Hepatocyte (in vitro differentiated cells): ENCODE results near the gene ATXN7L1. TPM values are rescaled to one million over a fixed set of nuclear protein-coding genes. Genes with fewer than 3 reads are reported as not detected.
A peak's percentile ranks its signal among the peaks of the same experiment; 100 is the strongest.

Source experiments
- DNase-seq: peaks from one replicate; pipeline ENCODE4 v3.0.0-alpha.2; 2016; ENCODE audit warnings: low spot score
- H2AFZ ChIP-seq: fragments of 200-600 bp; sonication (generic); 2 replicates; pipeline ENCODE4 v1.6.0; 2016; ENCODE audit warnings: antibody characterized with exemption, mild to moderate bottlenecking
- H3K27ac ChIP-seq: fragments of 200-600 bp; sonication (generic); 2 replicates; pipeline ENCODE4 v1.5.1; 2016; ENCODE audit warnings: mild to moderate bottlenecking
- H3K27me3 ChIP-seq: fragments of 200-600 bp; sonication (generic); 2 replicates; pipeline ENCODE4 v1.6.1; 2016
- H3K36me3 ChIP-seq: fragments of 200-600 bp; sonication (generic); replicated peaks from 2 replicates; pipeline ENCODE4 v1.5.1; 2016; ENCODE audit warnings: low read depth; ENCODE audit not compliant: insufficient read depth
- H3K4me1 ChIP-seq: fragments of 200-600 bp; sonication (generic); 2 replicates; pipeline ENCODE4 v1.5.1; 2016; ENCODE audit warnings: mild to moderate bottlenecking, moderate library complexity; ENCODE audit not compliant: insufficient read depth
- H3K4me2 ChIP-seq: fragments of 200-600 bp; sonication (generic); 2 replicates; pipeline ENCODE4 v1.6.0; 2016
- H3K4me3 ChIP-seq: fragments of 200-600 bp; sonication (generic); 2 replicates; pipeline ENCODE4 v1.5.1; 2016; ENCODE audit warnings: mild to moderate bottlenecking
- H3K79me2 ChIP-seq: fragments of 200-600 bp; sonication (generic); 2 replicates; pipeline ENCODE4 v1.6.0; 2017; ENCODE audit warnings: mild to moderate bottlenecking
- H3K9me2 ChIP-seq: fragments of 200-600 bp; sonication (generic); replicated peaks from 2 replicates; pipeline ENCODE4 v1.6.0; 2017; ENCODE audit warnings: mild to moderate bottlenecking; ENCODE audit not compliant: insufficient read depth
- H3K9me3 ChIP-seq: fragments of 200-600 bp; sonication (generic); 2 replicates; pipeline ENCODE4 v1.5.1; 2016; ENCODE audit warnings: low read depth, mild to moderate bottlenecking
- H4K20me1 ChIP-seq: fragments of 200-600 bp; sonication (generic); 2 replicates; pipeline ENCODE4 v1.6.0; 2016; ENCODE audit warnings: mild to moderate bottlenecking; ENCODE audit not compliant: insufficient read depth, poor library complexity, severe bottlenecking
- EZH2 ChIP-seq: fragments of 200-600 bp; sonication (generic); IDR thresholded peaks from 2 replicates; pipeline ENCODE4 v1.6.1; 2016; ENCODE audit warnings: antibody characterized with exemption, mild to moderate bottlenecking, borderline replicate concordance
- EZH2phosphoT487 ChIP-seq: fragments of 200-600 bp; sonication (generic); IDR thresholded peaks from one replicate; pipeline ENCODE4 v1.6.1; 2018; ENCODE audit warnings: antibody characterized with exemption, mild to moderate bottlenecking, low read depth, moderate library complexity; ENCODE audit not compliant: unreplicated experiment, severe bottlenecking
- WGBS: methylation state at CpG from one replicate; pipeline ENCODE4 v1.1.6; 2016; ENCODE audit warnings: low lambda C conversion rate; ENCODE audit errors: missing lambda C conversion rate; 5-methylcytosine and 5-hydroxymethylcytosine counted together
- polyA plus RNA-seq: library from polyadenylated mRNA; unstranded; fragments of >200 nt; fragmentation: Nextera tagmentation; extraction: Ambion mirVana; gene quantifications from 2 replicates; pipeline ENCODE4 v1.2.1, GENCODE V29; 2016
- total RNA-seq: library from RNA; depleted of rRNA; stranded (reverse); fragments of >200 nt; gene quantifications from 2 replicates; pipeline ENCODE4 v1.2.3, GENCODE V29; 2014
- TF ChIP-seq, protein P1 (sequence below): fragments of 200-600 bp; sonication (generic); IDR thresholded peaks from 2 replicates; pipeline ENCODE4 v1.5.1; 2016; ENCODE audit warnings: antibody characterized with exemption, mild to moderate bottlenecking; ENCODE audit not compliant: poor library complexity

Gene ATXN7L1
- total and polyA plus RNA-seq, 2 experiments from 2014 or later, result 8.9 to 9.3 TPM

DNA sequence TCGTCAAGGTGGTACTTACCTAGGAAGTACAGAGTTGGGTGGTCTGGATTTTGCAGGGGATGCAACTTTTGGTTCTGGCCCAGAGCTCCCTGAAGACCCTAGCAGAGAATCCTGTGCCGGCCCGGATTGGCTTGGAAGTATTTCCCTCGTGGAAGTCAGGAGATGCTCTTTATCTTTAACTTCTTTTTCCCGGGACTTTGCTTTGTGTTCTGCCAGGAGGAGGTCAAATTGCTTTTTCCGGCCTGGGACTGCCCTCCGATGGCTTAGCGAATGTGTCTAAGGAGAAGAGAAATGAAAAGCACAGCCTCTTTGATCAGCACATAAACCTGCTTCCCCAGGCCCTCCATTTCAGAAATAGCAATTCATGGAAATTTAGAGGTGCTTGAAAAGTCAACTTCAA lies 238.1 kb downstream of the ATXN7L1 start:
- Histone ChIP-seq H3K79me2 (no peaks in the 10 kb centered on the region), H3K4me2 (peak overlapping the region; percentile 60), H3K36me3 (no peaks in the 10 kb centered on the region), H4K20me1 (no peaks in the 10 kb centered on the region), H3K27ac (peak overlapping the region; percentile 41), H3K4me3 (no peak overlapping the region), H2AFZ (no peak overlapping the region), H3K9me3 (no peaks in the 10 kb centered on the region), H3K9me2 (no peaks in the 10 kb centered on the region), H3K27me3 (no peaks in the 10 kb centered on the region), H3K4me1 (peaks cover 16% of the 10 kb centered on the region)
- TF ChIP-seq, protein P1, sequence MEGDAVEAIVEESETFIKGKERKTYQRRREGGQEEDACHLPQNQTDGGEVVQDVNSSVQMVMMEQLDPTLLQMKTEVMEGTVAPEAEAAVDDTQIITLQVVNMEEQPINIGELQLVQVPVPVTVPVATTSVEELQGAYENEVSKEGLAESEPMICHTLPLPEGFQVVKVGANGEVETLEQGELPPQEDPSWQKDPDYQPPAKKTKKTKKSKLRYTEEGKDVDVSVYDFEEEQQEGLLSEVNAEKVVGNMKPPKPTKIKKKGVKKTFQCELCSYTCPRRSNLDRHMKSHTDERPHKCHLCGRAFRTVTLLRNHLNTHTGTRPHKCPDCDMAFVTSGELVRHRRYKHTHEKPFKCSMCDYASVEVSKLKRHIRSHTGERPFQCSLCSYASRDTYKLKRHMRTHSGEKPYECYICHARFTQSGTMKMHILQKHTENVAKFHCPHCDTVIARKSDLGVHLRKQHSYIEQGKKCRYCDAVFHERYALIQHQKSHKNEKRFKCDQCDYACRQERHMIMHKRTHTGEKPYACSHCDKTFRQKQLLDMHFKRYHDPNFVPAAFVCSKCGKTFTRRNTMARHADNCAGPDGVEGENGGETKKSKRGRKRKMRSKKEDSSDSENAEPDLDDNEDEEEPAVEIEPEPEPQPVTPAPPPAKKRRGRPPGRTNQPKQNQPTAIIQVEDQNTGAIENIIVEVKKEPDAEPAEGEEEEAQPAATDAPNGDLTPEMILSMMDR, result no peak
- DNase-seq, result no peak
- WGBS, result 73% methylated on average over 8 of the region's 8 CpGs

DNA sequence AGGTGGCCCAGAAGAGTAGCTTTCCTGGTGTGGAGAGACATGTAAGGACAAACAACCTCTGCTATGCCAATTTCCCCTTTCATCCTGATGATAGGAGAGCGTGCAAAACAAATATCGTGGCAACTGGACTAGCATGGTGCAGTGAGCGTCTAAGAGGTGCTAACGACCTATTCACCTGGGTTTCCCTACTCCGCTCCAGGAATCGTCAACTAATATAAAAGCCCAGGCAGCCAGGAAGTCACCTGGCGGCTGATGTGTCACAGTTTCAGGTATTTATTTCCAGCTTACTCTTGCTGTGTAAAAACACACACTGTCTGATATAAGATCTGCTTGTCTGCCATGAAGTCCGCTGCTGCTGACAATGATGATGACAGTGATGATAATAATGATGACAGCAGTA lies 238.6 kb downstream of the ATXN7L1 start:
- Histone ChIP-seq H3K9me2 (no peaks in the 10 kb centered on the region), H3K79me2 (no peaks in the 10 kb centered on the region), H3K9me3 (no peaks in the 10 kb centered on the region), H3K36me3 (no peaks in the 10 kb centered on the region), H3K4me1 (peaks cover 16% of the 10 kb centered on the region), H2AFZ (no peak overlapping the region), H3K27ac (no peak overlapping the region), H3K27me3 (no peaks in the 10 kb centered on the region), H4K20me1 (no peaks in the 10 kb centered on the region), H3K4me3 (no peak overlapping the region), H3K4me2 (no peak overlapping the region)
- DNase-seq, result no peak
- WGBS, result 89% methylated on average over 8 of the region's 8 CpGs
- TF ChIP-seq EZH2 (no peak), EZH2phosphoT487 (no peak)
- TF ChIP-seq, protein P1, result no peak

DNA sequence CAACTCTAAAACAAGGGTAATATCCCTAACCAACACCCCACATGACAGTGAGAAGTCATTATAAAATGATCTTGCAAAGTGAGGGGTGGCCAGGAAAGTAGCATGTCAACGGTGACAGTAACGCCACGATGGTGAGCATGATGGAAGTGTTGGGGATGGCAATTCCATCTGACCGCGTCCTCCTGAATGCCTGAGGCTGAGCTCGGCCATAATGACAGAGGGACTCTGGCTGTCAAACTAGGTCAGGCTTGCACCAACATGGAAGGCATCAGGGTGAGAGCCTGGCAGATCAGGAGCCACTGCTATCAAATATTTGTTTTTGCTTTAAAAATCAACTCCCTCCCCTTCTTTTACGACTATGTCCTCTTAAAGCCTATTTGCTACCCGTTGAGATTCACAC lies 239.4 kb downstream of the ATXN7L1 start:
- no peaks in the 10 kb centered on the region for H3K27me3 ChIP-seq
- H3K79me2 ChIP-seq, result no peaks in the 10 kb centered on the region
- TF ChIP-seq EZH2 (no peak), EZH2phosphoT487 (no peak)
- TF ChIP-seq, protein P1, result no peak
- no peaks in the 10 kb centered on the region for H3K9me3 ChIP-seq
- no peaks in the 10 kb centered on the region for H3K9me2 ChIP-seq
- no peak for DNase-seq
- no peak overlapping the region for H3K4me2 ChIP-seq
- H4K20me1 ChIP-seq, result no peaks in the 10 kb centered on the region
- H3K4me1 ChIP-seq, result peaks cover 16% of the 10 kb centered on the region
- H3K36me3 ChIP-seq, result no peaks in the 10 kb centered on the region
- no peak overlapping the region for H3K27ac ChIP-seq
- no peak overlapping the region for H3K4me3 ChIP-seq
- no peak overlapping the region for H2AFZ ChIP-seq
- 84% methylated on average over 8 of the region's 8 CpGs for WGBS

DNA sequence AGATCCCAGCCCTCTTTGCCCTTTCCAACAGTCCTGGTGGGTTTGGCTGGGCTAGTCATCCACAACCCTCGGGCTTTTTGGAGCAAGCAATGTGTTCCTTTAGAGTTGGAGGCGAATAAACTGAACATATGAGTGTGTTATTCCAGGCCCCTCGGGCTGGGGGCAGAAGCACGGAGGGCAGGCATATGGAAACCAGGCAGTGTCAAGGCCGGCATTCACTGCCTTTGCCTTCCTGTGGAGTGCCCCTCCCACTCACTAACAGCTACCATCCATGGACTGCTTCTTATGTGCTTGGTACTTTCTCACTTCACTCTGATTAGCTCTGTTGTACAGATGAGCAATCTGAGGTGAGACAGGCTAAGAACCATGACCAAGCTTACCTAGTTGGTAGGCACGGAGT lies 241.2 kb downstream of the ATXN7L1 start:
- Histone ChIP-seq H4K20me1 (no peaks in the 10 kb centered on the region), H3K36me3 (no peaks in the 10 kb centered on the region), H3K4me3 (no peak overlapping the region), H3K4me2 (no peak overlapping the region), H3K79me2 (no peaks in the 10 kb centered on the region), H2AFZ (no peak overlapping the region), H3K27me3 (no peaks in the 10 kb centered on the region), H3K27ac (no peak overlapping the region), H3K4me1 (peaks cover 16% of the 10 kb centered on the region), H3K9me2 (no peaks in the 10 kb centered on the region), H3K9me3 (no peaks in the 10 kb centered on the region)
- no peak for DNase-seq
- 84% methylated on average over 6 of the region's 6 CpGs for WGBS
- TF ChIP-seq EZH2, result no peak
- TF ChIP-seq, protein P1, result no peak
- TF ChIP-seq EZH2phosphoT487, result no peak
